ENCODE results near the gene GNG7.

GNG7 gene

GRCh38 chr19:2699413-2700140 lies 2.9 kb downstream of the GNG7 start:
- DNase-seq (ENCODE audit: low read depth): no peak
- in situ Hi-C loops (cut with HindIII; ENCODE audit: low sequenced_read_pairs): loop anchor here (5.0 kb wide), 2 partner anchors 57 to 58 kb away; no protein-coding TSS in a partner anchor
- TF ChIP-seq, protein P1, sequence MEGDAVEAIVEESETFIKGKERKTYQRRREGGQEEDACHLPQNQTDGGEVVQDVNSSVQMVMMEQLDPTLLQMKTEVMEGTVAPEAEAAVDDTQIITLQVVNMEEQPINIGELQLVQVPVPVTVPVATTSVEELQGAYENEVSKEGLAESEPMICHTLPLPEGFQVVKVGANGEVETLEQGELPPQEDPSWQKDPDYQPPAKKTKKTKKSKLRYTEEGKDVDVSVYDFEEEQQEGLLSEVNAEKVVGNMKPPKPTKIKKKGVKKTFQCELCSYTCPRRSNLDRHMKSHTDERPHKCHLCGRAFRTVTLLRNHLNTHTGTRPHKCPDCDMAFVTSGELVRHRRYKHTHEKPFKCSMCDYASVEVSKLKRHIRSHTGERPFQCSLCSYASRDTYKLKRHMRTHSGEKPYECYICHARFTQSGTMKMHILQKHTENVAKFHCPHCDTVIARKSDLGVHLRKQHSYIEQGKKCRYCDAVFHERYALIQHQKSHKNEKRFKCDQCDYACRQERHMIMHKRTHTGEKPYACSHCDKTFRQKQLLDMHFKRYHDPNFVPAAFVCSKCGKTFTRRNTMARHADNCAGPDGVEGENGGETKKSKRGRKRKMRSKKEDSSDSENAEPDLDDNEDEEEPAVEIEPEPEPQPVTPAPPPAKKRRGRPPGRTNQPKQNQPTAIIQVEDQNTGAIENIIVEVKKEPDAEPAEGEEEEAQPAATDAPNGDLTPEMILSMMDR (IDR thresholded peaks at IDR 0.05; ENCODE audit: low read depth, low read length, missing control alignments): no peak
- H3K4me3 ChIP-seq (ENCODE audit: low read depth, low read length): no peak overlapping the region

- TF ChIP-seq, protein P1 (IDR thresholded peaks at IDR 0.05; ENCODE audit: low read depth, low read length, missing control alignments): no peak
- DNase-seq (ENCODE audit: low read depth): no peak
- H3K4me3 ChIP-seq (ENCODE audit: low read depth, low read length): no peak overlapping the region
- in situ Hi-C loops (cut with HindIII; ENCODE audit: low sequenced_read_pairs): no loop called here
These were observed 8.3 kb downstream of the GNG7 start for GRCh38 chr19:2694196-2694595.

DNA sequence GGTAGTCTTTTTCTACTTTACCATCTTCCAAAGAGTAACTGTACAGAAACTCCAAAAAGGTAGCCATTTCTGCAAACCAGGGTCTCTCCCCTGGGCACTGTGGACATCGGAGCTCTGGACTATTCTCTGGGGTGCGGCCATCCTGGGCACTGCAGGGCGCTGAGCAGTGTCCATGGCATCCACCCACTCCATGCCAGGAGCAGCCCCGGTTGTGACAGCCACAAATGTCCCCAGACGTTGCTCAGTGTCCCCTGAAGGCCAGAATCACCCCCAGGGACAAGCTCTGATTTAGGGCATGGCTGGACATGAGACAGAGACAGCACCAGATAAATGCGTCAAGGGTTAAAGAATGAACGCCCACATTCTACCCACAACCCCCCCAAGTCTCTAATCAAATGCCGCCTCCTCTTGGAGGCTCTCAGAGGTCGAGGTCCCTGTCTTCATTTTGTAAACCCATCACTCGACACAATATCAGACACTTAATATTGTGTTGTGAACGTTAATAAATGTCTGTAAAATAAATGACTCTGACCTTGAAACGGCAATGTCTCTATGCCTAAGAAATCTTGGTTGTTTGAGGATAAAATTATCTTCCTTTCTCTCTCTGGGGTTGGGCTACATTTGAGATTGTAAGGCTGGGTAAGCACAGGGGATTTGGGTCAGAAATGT lies 8.9 kb downstream of the GNG7 start:
- no peak overlapping the region for H3K4me3 ChIP-seq (ENCODE audit: low read depth, low read length)
- DNase-seq (ENCODE audit: low read depth): no peak
- TF ChIP-seq, protein P1 (IDR thresholded peaks at IDR 0.05; ENCODE audit: low read depth, low read length, missing control alignments): no peak
- in situ Hi-C loops (cut with HindIII; ENCODE audit: low sequenced_read_pairs): no loop called here

DNA sequence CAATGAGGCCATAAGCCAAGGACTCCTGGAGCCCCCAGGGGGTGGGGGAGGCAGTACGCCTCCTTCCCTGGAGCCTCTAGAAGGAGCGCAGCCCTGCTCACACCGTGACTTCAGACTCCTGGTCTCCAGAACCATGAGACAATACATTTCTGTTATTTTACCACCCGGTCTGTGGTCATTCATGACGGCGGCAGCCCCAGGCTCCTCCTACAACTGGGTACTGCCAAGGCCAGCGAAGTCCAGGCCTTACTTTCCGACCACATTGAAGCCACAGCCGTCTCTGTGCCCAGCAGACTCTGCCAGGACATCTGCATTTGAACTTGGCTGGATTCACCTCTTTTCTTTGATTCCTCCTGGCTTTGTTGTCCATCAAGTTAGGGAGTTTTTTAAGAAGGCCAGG lies 10.5 kb downstream of the GNG7 start:
- TF ChIP-seq, protein P1 (IDR thresholded peaks at IDR 0.05; ENCODE audit: low read depth, low read length, missing control alignments): no peak
- in situ Hi-C loops (cut with HindIII; ENCODE audit: low sequenced_read_pairs): no loop called here
- H3K4me3 ChIP-seq (ENCODE audit: low read depth, low read length): no peak overlapping the region
- no peak for DNase-seq (ENCODE audit: low read depth)

- TF ChIP-seq, protein P1 (IDR thresholded peaks at IDR 0.05; ENCODE audit: low read depth, low read length, missing control alignments): no peak
- no peak overlapping the region for H3K4me3 ChIP-seq (ENCODE audit: low read depth, low read length)
- in situ Hi-C loops (cut with HindIII; ENCODE audit: low sequenced_read_pairs): no loop called here
- DNase-seq (ENCODE audit: low read depth): no peak
These were observed 11.6 kb downstream of the GNG7 start for GRCh38 chr19:2690856-2691255.

DNA sequence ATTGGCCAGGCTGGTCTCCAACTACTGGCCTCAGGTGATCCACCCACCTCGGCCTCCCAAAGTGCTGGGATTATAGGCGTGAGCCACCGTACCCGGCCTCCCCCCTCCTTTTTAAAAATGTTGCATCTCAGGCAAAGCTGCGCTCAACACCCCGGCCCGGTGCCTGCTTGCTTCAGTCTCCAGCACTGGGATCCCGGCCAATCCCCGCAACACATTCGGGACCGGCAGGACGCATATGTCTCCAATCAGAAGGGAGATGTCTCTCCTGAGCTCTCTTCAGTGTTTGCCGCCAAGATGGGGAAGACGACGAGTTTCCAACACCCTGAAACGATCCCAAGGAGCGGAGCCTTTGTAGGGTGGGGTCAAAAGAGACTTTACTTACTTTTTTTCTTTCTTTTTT lies 16.1 kb downstream of the GNG7 start:
- in situ Hi-C loops (cut with HindIII; ENCODE audit: low sequenced_read_pairs): no loop called here
- TF ChIP-seq, protein P1 (IDR thresholded peaks at IDR 0.05; ENCODE audit: low read depth, low read length, missing control alignments): no peak
- no peak for DNase-seq (ENCODE audit: low read depth)
- H3K4me3 ChIP-seq (ENCODE audit: low read depth, low read length): no peak overlapping the region
